K562 (cell line): ENCODE measurements around the gene WDR20.
"Not testable (repeated sequence)": the region's sequence is repeated elsewhere in the genome, so short reads cannot be mapped to it uniquely, and the experiment has no call there.

ENCODE experiments used
- FOXA3 ChIP-seq, 2 experiments: fragments of 450-650 bp in 1 of 2; sonication (generic) in 1 of 2; formaldehyde crosslinking; IDR thresholded peaks in 1 of 2; conservative IDR thresholded peaks in 1 of 2; 2 replicates each; pipeline versions ENCODE4 v1.4.0 to v1.8.0; 2020 to 2022; ENCODE audit warnings: mild to moderate bottlenecking in 2 of 2, missing genetic modification reagents in 1 of 2
- HINFP ChIP-seq: fragments of 450-650 bp; conservative IDR thresholded peaks from 2 replicates; pipeline ENCODE4 v1.6.1; 2016; ENCODE audit warnings: missing genetic modification characterization, low read depth, mild to moderate bottlenecking, control low read depth, missing compliant biosample characterization
- KLF16 ChIP-seq: IDR thresholded peaks from 2 replicates; pipeline ENCODE4 v1.6.1; 2016; ENCODE audit warnings: antibody characterized with exemption
- MEIS2 ChIP-seq: fragments of 450-650 bp; IDR thresholded peaks from 2 replicates; pipeline ENCODE4 v1.6.1; 2014; ENCODE audit warnings: mild to moderate bottlenecking; ENCODE audit not compliant: partially characterized antibody
- SAP30 ChIP-seq: fragments of 200-600 bp; sonication (generic); IDR thresholded peaks from 2 replicates; pipeline ENCODE4 v1.6.1; 2012; ENCODE audit warnings: borderline replicate concordance, low read depth, mild to moderate bottlenecking, moderate library complexity, low read length, control low read depth, inconsistent platforms; ENCODE audit not compliant: insufficient read depth, poor library complexity, severe bottlenecking
- SIN3A ChIP-seq, 2 experiments: fragments of 150-350 bp in 1 of 2; IDR thresholded peaks; 2 replicates each; pipeline ENCODE4 v1.6.1; 2011 to 2016; ENCODE audit warnings: borderline replicate concordance in 2 of 2, low read depth in 2 of 2, low read length in 2 of 2, mild to moderate bottlenecking in 2 of 2, moderate library complexity in 2 of 2; ENCODE audit not compliant: control insufficient read depth in 1 of 2
- TCF7 ChIP-seq: sonication (generic); IDR thresholded peaks from 2 replicates; pipeline ENCODE4 v1.6.1; 2016; ENCODE audit warnings: antibody characterized with exemption, borderline replicate concordance
- TF ChIP-seq, protein P1 (sequence below): fragments of 250-450 bp; sonication (Bioruptor Pico); IDR thresholded peaks from 2 replicates; pipeline ENCODE4 v1.4.0; 2020; ENCODE audit warnings: mild to moderate bottlenecking
- TF ChIP-seq, protein P2 (sequence below), 2 experiments: IDR thresholded peaks; 2 replicates each; pipeline ENCODE4 v1.6.1; 2011; ENCODE audit warnings: borderline replicate concordance in 1 of 2, control low read depth in 1 of 2, low read depth in 1 of 2, low read length in 1 of 2, mild to moderate bottlenecking in 1 of 2, mixed read lengths in 1 of 2, moderate library complexity in 1 of 2; ENCODE audit not compliant: insufficient read depth in 1 of 2, insufficient read length in 1 of 2, poor library complexity in 1 of 2, severe bottlenecking in 1 of 2; ENCODE audit errors: extremely low read depth in 1 of 2
- TF ChIP-seq, protein P3 (sequence below): fragments of 450-650 bp; IDR thresholded peaks from 2 replicates; pipeline ENCODE4 v1.6.1; 2016; ENCODE audit warnings: low read depth

DNA sequence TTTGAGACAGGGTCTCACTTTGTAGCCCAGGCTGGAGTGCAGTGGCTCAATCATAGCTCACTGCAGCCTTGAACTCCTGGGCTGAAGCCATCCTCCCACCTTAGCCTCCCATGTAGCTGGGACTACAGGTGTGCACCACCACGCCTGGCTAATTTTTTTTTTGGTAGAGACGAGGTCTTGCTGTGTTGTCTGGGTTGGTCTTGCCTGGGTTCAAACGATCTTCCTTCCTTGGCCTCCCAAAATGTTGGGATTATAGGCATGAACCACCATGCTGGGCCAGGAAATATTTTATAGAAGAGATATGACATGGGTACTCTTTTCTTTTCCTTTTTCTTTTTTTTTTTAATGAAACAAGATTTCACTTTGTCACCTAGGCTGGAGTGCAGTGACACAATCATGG, 11.7 kb downstream of the WDR20 start:
- TF ChIP-seq FOXA3 (CRISPR knock-in tag; conservative IDR thresholded peaks at IDR 0.05 in 1 of 2, IDR thresholded peaks at IDR 0.05 in 1 of 2); MEIS2; HINFP (tag); TCF7; SIN3A (IDR thresholded peaks at IDR 0.05; ENCODE audit: borderline replicate concordance in 2 of 2, control insufficient read depth in 1 of 2, low read depth in 2 of 2, low read length in 2 of 2); KLF16; SAP30: not testable (repeated sequence)
- TF ChIP-seq, protein P1, sequence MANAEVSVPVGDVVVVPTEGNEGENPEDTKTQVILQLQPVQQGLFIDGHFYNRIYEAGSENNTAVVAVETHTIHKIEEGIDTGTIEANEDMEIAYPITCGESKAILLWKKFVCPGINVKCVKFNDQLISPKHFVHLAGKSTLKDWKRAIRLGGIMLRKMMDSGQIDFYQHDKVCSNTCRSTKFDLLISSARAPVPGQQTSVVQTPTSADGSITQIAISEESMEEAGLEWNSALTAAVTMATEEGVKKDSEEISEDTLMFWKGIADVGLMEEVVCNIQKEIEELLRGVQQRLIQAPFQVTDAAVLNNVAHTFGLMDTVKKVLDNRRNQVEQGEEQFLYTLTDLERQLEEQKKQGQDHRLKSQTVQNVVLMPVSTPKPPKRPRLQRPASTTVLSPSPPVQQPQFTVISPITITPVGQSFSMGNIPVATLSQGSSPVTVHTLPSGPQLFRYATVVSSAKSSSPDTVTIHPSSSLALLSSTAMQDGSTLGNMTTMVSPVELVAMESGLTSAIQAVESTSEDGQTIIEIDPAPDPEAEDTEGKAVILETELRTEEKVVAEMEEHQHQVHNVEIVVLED (CRISPR knock-in tag), result not testable (repeated sequence)
- TF ChIP-seq, protein P2, sequence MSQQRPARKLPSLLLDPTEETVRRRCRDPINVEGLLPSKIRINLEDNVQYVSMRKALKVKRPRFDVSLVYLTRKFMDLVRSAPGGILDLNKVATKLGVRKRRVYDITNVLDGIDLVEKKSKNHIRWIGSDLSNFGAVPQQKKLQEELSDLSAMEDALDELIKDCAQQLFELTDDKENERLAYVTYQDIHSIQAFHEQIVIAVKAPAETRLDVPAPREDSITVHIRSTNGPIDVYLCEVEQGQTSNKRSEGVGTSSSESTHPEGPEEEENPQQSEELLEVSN (IDR thresholded peaks at IDR 0.05; ENCODE audit: borderline replicate concordance in 1 of 2, extremely low read depth in 1 of 2, insufficient read depth in 1 of 2, insufficient read length in 1 of 2, low read depth in 1 of 2, low read length in 1 of 2, poor library complexity in 1 of 2, severe bottlenecking in 1 of 2), result not testable (repeated sequence)
- TF ChIP-seq, protein P3, sequence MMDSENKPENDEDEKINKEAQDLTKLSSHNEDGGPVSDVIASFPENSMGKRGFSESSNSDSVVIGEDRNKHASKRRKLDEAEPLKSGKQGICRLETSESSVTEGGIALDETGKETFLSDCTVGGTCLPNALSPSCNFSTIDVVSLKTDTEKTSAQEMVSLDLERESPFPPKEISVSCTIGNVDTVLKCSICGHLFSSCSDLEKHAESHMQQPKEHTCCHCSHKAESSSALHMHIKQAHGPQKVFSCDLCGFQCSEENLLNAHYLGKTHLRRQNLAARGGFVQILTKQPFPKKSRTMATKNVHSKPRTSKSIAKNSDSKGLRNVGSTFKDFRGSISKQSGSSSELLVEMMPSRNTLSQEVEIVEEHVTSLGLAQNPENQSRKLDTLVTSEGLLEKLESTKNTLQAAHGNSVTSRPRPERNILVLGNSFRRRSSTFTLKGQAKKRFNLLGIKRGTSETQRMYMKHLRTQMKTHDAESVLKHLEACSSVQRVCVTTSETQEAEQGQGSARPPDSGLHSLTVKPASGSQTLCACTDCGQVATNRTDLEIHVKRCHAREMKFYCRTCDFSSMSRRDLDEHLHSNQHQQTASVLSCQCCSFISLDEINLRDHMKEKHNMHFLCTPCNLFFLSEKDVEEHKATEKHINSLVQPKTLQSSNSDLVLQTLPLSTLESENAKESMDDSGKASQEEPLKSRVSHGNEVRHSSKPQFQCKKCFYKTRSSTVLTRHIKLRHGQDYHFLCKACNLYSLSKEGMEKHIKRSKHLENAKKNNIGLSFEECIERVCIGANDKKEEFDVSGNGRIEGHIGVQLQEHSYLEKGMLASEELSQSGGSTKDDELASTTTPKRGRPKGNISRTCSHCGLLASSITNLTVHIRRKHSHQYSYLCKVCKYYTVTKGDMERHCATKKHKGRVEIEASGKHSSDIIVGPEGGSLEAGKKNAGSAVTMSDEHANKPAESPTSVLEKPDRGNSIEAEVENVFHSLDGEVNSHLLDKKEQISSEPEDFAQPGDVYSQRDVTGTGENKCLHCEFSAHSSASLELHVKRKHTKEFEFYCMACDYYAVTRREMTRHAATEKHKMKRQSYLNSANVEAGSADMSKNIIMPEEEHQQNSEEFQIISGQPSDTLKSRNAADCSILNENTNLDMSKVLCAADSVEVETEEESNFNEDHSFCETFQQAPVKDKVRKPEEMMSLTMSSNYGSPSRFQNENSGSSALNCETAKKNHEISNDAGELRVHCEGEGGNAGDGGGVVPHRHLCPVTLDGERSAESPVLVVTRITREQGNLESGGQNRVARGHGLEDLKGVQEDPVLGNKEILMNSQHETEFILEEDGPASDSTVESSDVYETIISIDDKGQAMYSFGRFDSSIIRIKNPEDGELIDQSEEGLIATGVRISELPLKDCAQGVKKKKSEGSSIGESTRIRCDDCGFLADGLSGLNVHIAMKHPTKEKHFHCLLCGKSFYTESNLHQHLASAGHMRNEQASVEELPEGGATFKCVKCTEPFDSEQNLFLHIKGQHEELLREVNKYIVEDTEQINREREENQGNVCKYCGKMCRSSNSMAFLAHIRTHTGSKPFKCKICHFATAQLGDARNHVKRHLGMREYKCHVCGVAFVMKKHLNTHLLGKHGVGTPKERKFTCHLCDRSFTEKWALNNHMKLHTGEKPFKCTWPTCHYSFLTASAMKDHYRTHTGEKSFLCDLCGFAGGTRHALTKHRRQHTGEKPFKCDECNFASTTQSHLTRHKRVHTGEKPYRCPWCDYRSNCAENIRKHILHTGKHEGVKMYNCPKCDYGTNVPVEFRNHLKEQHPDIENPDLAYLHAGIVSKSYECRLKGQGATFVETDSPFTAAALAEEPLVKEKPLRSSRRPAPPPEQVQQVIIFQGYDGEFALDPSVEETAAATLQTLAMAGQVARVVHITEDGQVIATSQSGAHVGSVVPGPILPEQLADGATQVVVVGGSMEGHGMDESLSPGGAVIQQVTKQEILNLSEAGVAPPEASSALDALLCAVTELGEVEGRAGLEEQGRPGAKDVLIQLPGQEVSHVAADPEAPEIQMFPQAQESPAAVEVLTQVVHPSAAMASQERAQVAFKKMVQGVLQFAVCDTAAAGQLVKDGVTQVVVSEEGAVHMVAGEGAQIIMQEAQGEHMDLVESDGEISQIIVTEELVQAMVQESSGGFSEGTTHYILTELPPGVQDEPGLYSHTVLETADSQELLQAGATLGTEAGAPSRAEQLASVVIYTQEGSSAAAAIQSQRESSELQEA, result not testable (repeated sequence)
